Vagina (tissue), 2 donors: ENCODE measurements around the gene DBI.

Experiments used
- CTCF ChIP-seq, 3 experiments: fragments of 450-650 bp in 2 of 3; fragments of 200-600 bp in 1 of 3; sonication (generic) in 1 of 3; IDR thresholded peaks; one replicate each; pipeline ENCODE4 v1.5.1; 2017 to 2019; ENCODE audit warnings: antibody characterized with exemption in 3 of 3, mild to moderate bottlenecking in 2 of 3, moderate library complexity in 2 of 3
- POLR2A ChIP-seq, 2 donors: fragments of 450-650 bp; IDR thresholded peaks; one replicate each; pipeline ENCODE4 v1.6.1; 2017; ENCODE audit warnings: antibody characterized with exemption in 2 of 2, mild to moderate bottlenecking in 2 of 2, moderate library complexity in 2 of 2

GRCh38 chr2:119421304-119421703 lies 54.5 kb downstream of the DBI start:
- no peak for TF ChIP-seq POLR2A (IDR thresholded peaks at IDR 0.05)
- TF ChIP-seq CTCF (IDR thresholded peaks at IDR 0.05) = no peak
